Epithelial cell of esophagus (primary cell): ENCODE data around the gene GPC5.

Experiments
- DNase-seq: peaks from one replicate; pipeline ENCODE4 v3.0.0; 2010; ENCODE audit warnings: low read depth
- H3K4me3 ChIP-seq: 2 replicates; pipeline ENCODE4 v1.5.1; 2011; ENCODE audit warnings: mild to moderate bottlenecking, low read length, control low read depth
- TF ChIP-seq, protein P1 (sequence below): IDR thresholded peaks from 2 replicates; pipeline ENCODE4 v1.5.1; 2011; ENCODE audit warnings: low read depth, mild to moderate bottlenecking, low read length, control low read depth, inconsistent platforms; ENCODE audit not compliant: insufficient read depth; ENCODE audit errors: missing control alignments

GPC5 gene

DNA sequence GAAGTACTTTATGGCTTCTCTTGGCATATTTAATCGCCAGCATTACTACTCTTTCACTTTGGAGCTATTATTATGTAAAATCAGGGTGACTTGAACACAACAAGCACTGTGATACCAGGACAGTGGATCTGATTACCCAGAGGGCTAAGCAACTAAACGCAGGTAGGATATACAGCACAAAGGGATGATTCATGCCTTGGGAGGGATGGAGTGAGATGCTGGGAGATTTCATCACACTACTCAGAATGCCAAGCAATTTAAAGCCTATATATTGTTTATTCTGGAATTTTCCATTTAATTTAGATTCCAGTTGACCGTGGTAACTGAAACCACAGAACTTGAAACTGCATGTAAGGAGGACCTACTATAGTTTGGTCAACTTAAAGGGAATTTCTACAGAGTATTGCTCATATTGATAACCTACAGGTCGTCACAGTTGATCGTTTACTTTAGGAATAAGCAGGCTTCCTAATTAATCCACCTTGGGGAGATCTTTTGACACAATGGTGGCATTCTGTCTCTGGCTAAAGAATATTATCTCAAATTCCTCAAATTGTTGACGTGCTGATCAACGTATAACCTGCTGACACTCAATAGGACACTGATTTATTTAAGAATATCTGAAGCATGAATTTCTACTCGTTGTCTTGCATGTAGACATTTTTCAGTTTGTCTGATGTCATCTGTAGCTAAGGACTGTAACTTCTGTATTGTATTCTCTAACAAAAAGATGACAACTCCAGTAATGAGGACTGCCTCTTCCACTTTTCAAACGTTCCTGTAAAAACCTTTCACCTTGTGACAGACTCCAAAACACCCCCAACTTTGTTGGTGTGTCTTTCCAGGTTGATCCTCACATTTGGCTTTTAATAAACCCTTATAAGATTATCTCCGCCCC, 254.2 kb downstream of the GPC5 start:
- TF ChIP-seq, protein P1, sequence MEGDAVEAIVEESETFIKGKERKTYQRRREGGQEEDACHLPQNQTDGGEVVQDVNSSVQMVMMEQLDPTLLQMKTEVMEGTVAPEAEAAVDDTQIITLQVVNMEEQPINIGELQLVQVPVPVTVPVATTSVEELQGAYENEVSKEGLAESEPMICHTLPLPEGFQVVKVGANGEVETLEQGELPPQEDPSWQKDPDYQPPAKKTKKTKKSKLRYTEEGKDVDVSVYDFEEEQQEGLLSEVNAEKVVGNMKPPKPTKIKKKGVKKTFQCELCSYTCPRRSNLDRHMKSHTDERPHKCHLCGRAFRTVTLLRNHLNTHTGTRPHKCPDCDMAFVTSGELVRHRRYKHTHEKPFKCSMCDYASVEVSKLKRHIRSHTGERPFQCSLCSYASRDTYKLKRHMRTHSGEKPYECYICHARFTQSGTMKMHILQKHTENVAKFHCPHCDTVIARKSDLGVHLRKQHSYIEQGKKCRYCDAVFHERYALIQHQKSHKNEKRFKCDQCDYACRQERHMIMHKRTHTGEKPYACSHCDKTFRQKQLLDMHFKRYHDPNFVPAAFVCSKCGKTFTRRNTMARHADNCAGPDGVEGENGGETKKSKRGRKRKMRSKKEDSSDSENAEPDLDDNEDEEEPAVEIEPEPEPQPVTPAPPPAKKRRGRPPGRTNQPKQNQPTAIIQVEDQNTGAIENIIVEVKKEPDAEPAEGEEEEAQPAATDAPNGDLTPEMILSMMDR = no peak
- no peak overlapping the region for H3K4me3 ChIP-seq
- DNase-seq = peak; percentile 55

GRCh38 chr13:91655731-91656130, 257.3 kb downstream of the GPC5 start:
- H3K4me3 ChIP-seq = no peak overlapping the region
- TF ChIP-seq, protein P1 = no peak
- DNase-seq = no peak

DNA sequence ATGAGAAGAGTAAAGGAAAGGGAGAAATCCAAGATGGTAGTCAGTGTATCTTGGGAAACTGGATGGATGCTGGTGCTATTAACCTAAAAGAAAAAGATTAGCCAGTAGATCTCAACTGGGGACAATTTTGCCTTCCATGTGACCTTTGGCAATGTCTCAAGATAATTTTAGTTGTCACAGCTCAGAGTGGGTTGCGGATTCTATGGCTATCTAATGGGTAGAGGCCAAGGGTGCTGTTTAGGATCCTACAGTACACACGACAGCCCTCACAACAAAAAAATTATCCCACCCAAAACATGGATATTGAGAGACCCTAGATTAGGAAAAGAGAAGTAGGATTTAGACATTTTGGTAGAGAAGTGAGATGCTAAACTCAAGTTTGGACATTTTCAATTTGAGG, 258.9 kb downstream of the GPC5 start:
- no peak for DNase-seq
- no peak overlapping the region for H3K4me3 ChIP-seq
- TF ChIP-seq, protein P1 = no peak

GRCh38 chr13:91659256-91660075, 261.0 kb downstream of the GPC5 start:
- DNase-seq = no peak
- no peak overlapping the region for H3K4me3 ChIP-seq
- TF ChIP-seq, protein P1 = no peak

DNA sequence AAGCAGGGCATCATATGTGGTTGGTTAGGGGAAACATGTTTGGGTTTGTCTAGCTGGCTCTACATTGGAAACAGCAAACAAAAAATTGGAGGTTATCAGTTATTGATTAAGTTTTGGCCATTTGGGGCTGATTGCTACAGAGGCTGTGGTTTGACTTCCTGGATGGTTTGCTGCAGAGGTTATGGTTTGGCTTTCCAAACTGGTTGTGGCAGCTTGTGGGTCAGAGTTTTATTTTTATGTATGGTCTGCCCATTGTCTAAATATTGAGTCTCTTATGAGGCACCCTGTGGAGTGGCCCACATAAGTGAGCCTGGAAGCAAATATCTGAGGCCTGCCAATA, 261.6 kb downstream of the GPC5 start:
- DNase-seq = no peak
- no peak overlapping the region for H3K4me3 ChIP-seq
- TF ChIP-seq, protein P1 = no peak

DNA sequence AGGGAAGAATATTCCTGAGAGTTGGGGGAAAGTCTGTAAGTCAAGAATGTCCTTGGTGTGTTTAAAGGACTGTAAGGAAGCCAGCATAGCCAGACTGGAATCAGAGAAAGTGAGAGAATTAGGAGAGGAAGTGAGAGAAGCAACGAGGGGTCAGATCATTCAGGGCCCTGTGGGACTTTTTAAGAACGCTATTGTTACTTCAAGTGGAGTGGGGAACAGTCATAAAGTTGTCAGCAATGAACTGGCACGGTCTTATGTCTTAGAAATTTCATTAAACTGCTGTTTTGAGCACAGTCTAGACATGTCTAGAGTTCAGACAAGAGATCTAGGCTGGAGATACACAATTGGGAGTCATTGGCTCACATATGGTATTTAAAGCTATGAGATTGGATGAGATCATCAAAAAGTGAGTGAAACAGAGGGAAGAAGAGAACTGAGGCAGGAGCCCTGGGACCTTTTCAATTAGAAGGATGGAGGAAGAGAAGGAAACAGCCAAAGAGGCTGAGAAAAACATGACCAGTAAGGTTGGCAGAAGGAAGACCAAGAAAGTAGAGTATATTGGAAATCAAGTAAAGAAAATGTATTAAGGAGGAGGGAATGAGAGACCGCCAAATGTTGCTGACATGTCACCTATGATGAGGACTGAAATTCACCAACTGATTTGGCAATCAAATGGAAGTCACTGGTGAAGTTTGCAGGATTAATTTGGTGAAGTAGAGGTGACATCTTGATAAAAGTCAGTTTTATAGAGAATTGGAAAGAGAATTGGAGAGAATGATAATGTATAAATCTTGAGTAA, 263.5 kb downstream of the GPC5 start:
- TF ChIP-seq, protein P1 = no peak
- H3K4me3 ChIP-seq = no peak overlapping the region
- no peak for DNase-seq
